ENCODE data around the gene CASKIN1. TPM values are rescaled to one million over a fixed set of nuclear protein-coding genes. Genes with fewer than 3 reads are reported as not detected.

Gene CASKIN1
- total and polyA plus RNA-seq, 4 donors, result under 0.01 to 0.17 (median 0.09) TPM; not detected in 1

- Histone ChIP-seq H3K9ac (ENCODE audit: low read depth in 1 of 2, low read length in 2 of 2) (peak within 1 kb of the TSS in 1 of 2 donors; percentile 15), H3K4me3 (ENCODE audit: low read depth in 1 of 3, low read length in 3 of 3) (peak within 1 kb of the TSS; percentile 24 to 57 (median 48)), H3K9me3 (ENCODE audit: control insufficient read depth in 4 of 4, low read length in 3 of 4) (no peaks in the 10 kb centered on the region), H3K27ac (ENCODE audit: low read depth in 1 of 2, low read length in 2 of 2) (peak within 1 kb of the TSS; percentile 87 to 90), H3K27me3 (ENCODE audit: control insufficient read depth in 4 of 4, insufficient read depth in 4 of 4, low read length in 3 of 4) (no peaks in the 10 kb centered on the region), H3K36me3 (ENCODE audit: control insufficient read depth in 4 of 4, insufficient read depth in 3 of 4, low read depth in 1 of 4, low read length in 3 of 4) (peaks cover 0 to 5% (median under 1%) of the 10 kb centered on the region in 4 donors), H3K4me1 (ENCODE audit: control insufficient read depth in 4 of 4, insufficient read depth in 4 of 4, low read length in 3 of 4) (peaks cover 16 to 61% (median 55%) of the 10 kb centered on the region in 4 donors)
- WGBS, result 2% methylated on average over 55 of the region's 55 CpGs
- TF ChIP-seq TAF1 (conservative IDR thresholded peaks at IDR 0.05) (no peak), JUND (IDR thresholded peaks at IDR 0.05) (no peak), FOXA1 (IDR thresholded peaks at IDR 0.05) (no peak), ATF3 (IDR thresholded peaks at IDR 0.05) (no peak), RXRA (IDR thresholded peaks at IDR 0.05) (peak; percentile 70 to 73), HNF4G (IDR thresholded peaks at IDR 0.05) (no peak), REST (IDR thresholded peaks at IDR 0.05) (peak; percentile 57), SP1 (IDR thresholded peaks at IDR 0.05) (peak; percentile 69), NR2F2 (IDR thresholded peaks at IDR 0.05) (no peak), EGR1 (IDR thresholded peaks at IDR 0.05; ENCODE audit: low read depth in 2 of 2) (peak; percentile 54 to 69), CTCF (IDR thresholded peaks at IDR 0.05; ENCODE audit: low read depth, low read length, missing input control) (no peak), MAX (IDR thresholded peaks at IDR 0.05) (no peak), ZBTB33 (IDR thresholded peaks at IDR 0.05) (no peak), HNF4A (conservative IDR thresholded peaks at IDR 0.05) (peak in 1 of 2 donors; percentile 52), YY1 (IDR thresholded peaks at IDR 0.05) (peak; percentile 48), GABPA (IDR thresholded peaks at IDR 0.05 in 1 of 2, conservative IDR thresholded peaks at IDR 0.05 in 1 of 2) (peak in 1 of 2 donors; percentile 52), FOXA2 (IDR thresholded peaks at IDR 0.05) (no peak), RAD21 (IDR thresholded peaks at IDR 0.05) (no peak)
- peak; percentile 70 for DNase-seq (ENCODE audit: low spot score)
These were observed 48.3 kb downstream of the CASKIN1 start, which contains the start of gene RAB26 for GRCh38 chr16:2147981-2148671. RAB26 (plus strand) TSS chr16:2148625; CDS start chr16:2148784, 159 bp downstream.
